Activated CD8-positive, alpha-beta memory T cell treated with anti-CD3 and anti-CD28 coated beads, Interleukin-2, amount 50 U/mL, for 48 hours (primary cell): ENCODE measurements around the gene KCNMB1.
A peak's percentile ranks its signal among the peaks of the same experiment; 100 is the strongest.

ENCODE experiments used
- DNase-seq: peaks from one replicate; pipeline ENCODE4 v3.0.0-alpha.2; 2020

KCNMB1 gene

GRCh38 chr5:170338291-170338690 lies 50.9 kb downstream of the KCNMB1 start:
- DNase-seq: peak; percentile 22

GRCh38 chr5:170337045-170337733 lies 52.0 kb downstream of the KCNMB1 start:
- DNase-seq: peak; percentile 44

- peak; percentile 54 for DNase-seq
Measured at GRCh38 chr5:170336065-170336464, 53.1 kb downstream of the KCNMB1 start.

- peak; percentile 60 for DNase-seq
Measured at GRCh38 chr5:170334626-170335025, 54.5 kb downstream of the KCNMB1 start.

- peak; percentile 75 for DNase-seq
Measured at GRCh38 chr5:170333161-170333910, 55.8 kb downstream of the KCNMB1 start.

GRCh38 chr5:170332058-170332457 lies 57.1 kb downstream of the KCNMB1 start:
- peak; percentile 54 for DNase-seq

- DNase-seq: peak; percentile 67
Measured at GRCh38 chr5:170330568-170331054, 58.6 kb downstream of the KCNMB1 start.

- peak; percentile 17 for DNase-seq
Measured at GRCh38 chr5:170329524-170329923, 59.6 kb downstream of the KCNMB1 start.

GRCh38 chr5:170327829-170328228 lies 61.3 kb downstream of the KCNMB1 start:
- DNase-seq: no peak

GRCh38 chr5:170327168-170327567 lies 62.0 kb downstream of the KCNMB1 start:
- DNase-seq: no peak
